ENCODE results near the gene ADD1. TPM values are rescaled to one million over a fixed set of nuclear protein-coding genes. Genes with fewer than 3 reads are reported as not detected.

ADD1 gene
- total and polyA plus RNA-seq, 9 donors: 165 to 216 (median 177) TPM

GRCh38 chr4:2822461-2823300, 21.0 kb upstream of the ADD1 start:
- no peak overlapping the region for H3K4me3 ChIP-seq (ENCODE audit: low read length)

GRCh38 chr4:2823301-2823670, 20.4 kb upstream of the ADD1 start:
- Histone ChIP-seq H3K4me3 (ENCODE audit: low read length) (no peak overlapping the region), H3K36me3 (ENCODE audit: control insufficient read depth, insufficient read depth, low read length) (peaks cover 66% of the 10 kb centered on the region), H3K27ac (ENCODE audit: low read length) (no peak overlapping the region), H3K9me3 (replicated peaks; ENCODE audit: control insufficient read depth, low read depth, low read length) (no peaks in the 10 kb centered on the region), H3K27me3 (ENCODE audit: control insufficient read depth, insufficient read depth, low read length) (no peaks in the 10 kb centered on the region), H3K4me1 (ENCODE audit: control insufficient read depth, insufficient read depth, low read length) (peaks cover 7% of the 10 kb centered on the region)
- no peak for DNase-seq
- 77% methylated on average over 1 of the region's 4 CpGs for WGBS (ENCODE audit: insufficient coverage)

More at GRCh38 chr4:2822461-2823300, 21.0 kb upstream of the ADD1 start:
- H3K36me3 ChIP-seq (ENCODE audit: control insufficient read depth, insufficient read depth, low read length): peaks cover 60% of the 10 kb centered on the region
- no peak overlapping the region for H3K27ac ChIP-seq (ENCODE audit: low read length)
- no peak for DNase-seq
- H3K4me1 ChIP-seq (ENCODE audit: control insufficient read depth, insufficient read depth, low read length): peaks cover 10% of the 10 kb centered on the region
- H3K9me3 ChIP-seq (replicated peaks; ENCODE audit: control insufficient read depth, low read depth, low read length): no peaks in the 10 kb centered on the region
- WGBS (ENCODE audit: insufficient coverage): 91% methylated on average over 23 of the region's 23 CpGs
- H3K27me3 ChIP-seq (ENCODE audit: control insufficient read depth, insufficient read depth, low read length): no peaks in the 10 kb centered on the region

DNA sequence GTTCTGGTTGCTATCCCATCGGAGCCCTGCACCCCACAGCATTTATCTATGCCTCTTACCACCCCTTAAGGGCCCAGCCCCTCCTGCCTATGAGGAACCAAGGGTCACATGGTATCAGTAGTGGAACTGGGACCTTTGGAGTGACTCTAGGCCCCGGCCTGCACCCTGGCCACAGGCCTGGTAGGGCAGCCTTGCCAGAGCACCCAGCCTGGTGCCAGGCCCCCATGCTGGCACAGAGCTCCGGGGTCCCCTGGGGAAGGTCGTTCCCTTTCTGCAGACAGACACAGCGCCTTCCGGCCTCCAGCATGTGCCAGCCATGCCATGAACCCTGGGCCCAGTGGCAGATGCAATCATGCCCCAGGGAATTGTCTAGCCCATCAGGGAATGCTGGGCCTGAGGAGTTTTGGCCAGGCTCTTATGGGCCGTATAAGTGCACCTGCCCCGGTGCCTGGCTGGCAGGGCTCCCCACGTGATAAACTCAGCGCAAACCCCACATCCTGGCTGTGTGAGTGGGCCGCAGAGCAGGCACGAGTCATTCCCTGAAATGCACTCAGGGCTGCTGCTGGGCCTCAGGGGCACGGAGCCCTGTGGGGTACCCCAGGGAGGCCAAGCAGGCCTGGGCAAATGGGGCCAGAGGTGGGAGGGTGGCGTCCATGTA, 19.8 kb upstream of the ADD1 start:
- H3K36me3 ChIP-seq (ENCODE audit: control insufficient read depth, insufficient read depth, low read length): peaks cover 71% of the 10 kb centered on the region
- H3K4me1 ChIP-seq (ENCODE audit: control insufficient read depth, insufficient read depth, low read length): peaks cover 4% of the 10 kb centered on the region
- no peak for DNase-seq
- 85% methylated on average over 12 of the region's 14 CpGs for WGBS (ENCODE audit: insufficient coverage)
- no peak overlapping the region for H3K27ac ChIP-seq (ENCODE audit: low read length)
- H3K9me3 ChIP-seq (replicated peaks; ENCODE audit: control insufficient read depth, low read depth, low read length): no peaks in the 10 kb centered on the region
- H3K4me3 ChIP-seq (ENCODE audit: low read length): no peak overlapping the region
- no peaks in the 10 kb centered on the region for H3K27me3 ChIP-seq (ENCODE audit: control insufficient read depth, insufficient read depth, low read length)

GRCh38 chr4:2824329-2824835, 19.3 kb upstream of the ADD1 start:
- DNase-seq: no peak
- Histone ChIP-seq H3K36me3 (ENCODE audit: control insufficient read depth, insufficient read depth, low read length) (peaks cover 76% of the 10 kb centered on the region), H3K4me3 (ENCODE audit: low read length) (no peak overlapping the region), H3K27ac (ENCODE audit: low read length) (no peak overlapping the region), H3K27me3 (ENCODE audit: control insufficient read depth, insufficient read depth, low read length) (no peaks in the 10 kb centered on the region), H3K9me3 (replicated peaks; ENCODE audit: control insufficient read depth, low read depth, low read length) (no peaks in the 10 kb centered on the region), H3K4me1 (ENCODE audit: control insufficient read depth, insufficient read depth, low read length) (peaks cover 2% of the 10 kb centered on the region)
- WGBS (ENCODE audit: insufficient coverage): 87% methylated on average over 16 of the region's 24 CpGs

DNA sequence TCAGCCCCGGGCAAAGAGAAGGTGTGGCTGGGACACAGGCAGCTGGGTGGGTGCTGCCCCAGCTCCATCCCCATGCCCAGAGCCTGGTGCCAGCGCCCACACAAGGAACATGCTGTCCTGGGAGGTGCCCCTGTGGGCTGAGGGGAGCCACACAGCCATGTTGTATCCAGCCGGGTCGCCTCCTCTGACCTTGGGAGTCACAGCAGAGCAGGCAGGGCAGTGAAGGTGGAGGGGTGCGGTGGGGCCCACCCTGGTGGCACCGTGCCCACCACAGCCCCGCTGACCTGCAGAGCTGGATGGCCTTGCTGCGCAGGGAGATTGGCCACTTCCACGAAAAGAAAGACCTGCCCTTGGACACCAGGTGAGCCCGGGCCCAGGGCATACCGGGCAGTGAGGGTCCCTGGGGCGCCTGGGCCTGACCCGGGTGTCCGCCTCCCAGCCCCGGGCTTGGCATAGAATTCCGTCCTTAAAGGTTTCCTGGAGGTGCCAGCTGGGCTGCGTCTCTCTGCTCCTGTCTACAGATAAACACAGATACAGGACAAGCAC, 18.7 kb upstream of the ADD1 start:
- Histone ChIP-seq H3K36me3 (ENCODE audit: control insufficient read depth, insufficient read depth, low read length) (peaks cover 80% of the 10 kb centered on the region), H3K27ac (ENCODE audit: low read length) (no peak overlapping the region), H3K27me3 (ENCODE audit: control insufficient read depth, insufficient read depth, low read length) (no peaks in the 10 kb centered on the region), H3K4me1 (ENCODE audit: control insufficient read depth, insufficient read depth, low read length) (no peaks in the 10 kb centered on the region), H3K9me3 (replicated peaks; ENCODE audit: control insufficient read depth, low read depth, low read length) (no peaks in the 10 kb centered on the region), H3K4me3 (ENCODE audit: low read length) (no peak overlapping the region)
- WGBS (ENCODE audit: insufficient coverage): 90% methylated on average over 15 of the region's 17 CpGs
- no peak for DNase-seq

DNA sequence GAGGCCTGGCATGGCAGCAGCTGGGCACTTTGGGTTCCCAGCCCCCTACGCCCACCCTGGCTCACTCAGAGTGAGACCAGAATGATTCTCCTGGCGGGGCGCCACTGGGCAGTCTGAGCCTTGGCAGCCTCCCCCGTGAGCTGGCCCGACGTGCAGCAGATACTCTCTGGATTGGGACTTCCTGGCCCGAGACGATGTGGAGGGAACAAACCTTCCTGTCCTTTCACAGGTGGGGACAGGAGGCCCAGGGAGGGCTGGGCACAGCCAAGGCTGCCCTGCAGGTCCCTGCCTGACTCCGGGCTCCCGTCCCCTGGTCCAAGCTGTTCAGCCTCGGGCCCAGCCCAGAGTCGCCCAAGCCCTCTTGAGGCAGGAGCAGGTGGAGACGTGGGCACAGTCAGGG, 17.9 kb upstream of the ADD1 start:
- Histone ChIP-seq H3K9me3 (replicated peaks; ENCODE audit: control insufficient read depth, low read depth, low read length) (no peaks in the 10 kb centered on the region), H3K4me3 (ENCODE audit: low read length) (no peak overlapping the region), H3K4me1 (ENCODE audit: control insufficient read depth, insufficient read depth, low read length) (no peaks in the 10 kb centered on the region), H3K27me3 (ENCODE audit: control insufficient read depth, insufficient read depth, low read length) (no peaks in the 10 kb centered on the region), H3K36me3 (ENCODE audit: control insufficient read depth, insufficient read depth, low read length) (peaks cover 82% of the 10 kb centered on the region), H3K27ac (ENCODE audit: low read length) (no peak overlapping the region)
- no peak for DNase-seq
- 74% methylated on average over 13 of the region's 13 CpGs for WGBS (ENCODE audit: insufficient coverage)

DNA sequence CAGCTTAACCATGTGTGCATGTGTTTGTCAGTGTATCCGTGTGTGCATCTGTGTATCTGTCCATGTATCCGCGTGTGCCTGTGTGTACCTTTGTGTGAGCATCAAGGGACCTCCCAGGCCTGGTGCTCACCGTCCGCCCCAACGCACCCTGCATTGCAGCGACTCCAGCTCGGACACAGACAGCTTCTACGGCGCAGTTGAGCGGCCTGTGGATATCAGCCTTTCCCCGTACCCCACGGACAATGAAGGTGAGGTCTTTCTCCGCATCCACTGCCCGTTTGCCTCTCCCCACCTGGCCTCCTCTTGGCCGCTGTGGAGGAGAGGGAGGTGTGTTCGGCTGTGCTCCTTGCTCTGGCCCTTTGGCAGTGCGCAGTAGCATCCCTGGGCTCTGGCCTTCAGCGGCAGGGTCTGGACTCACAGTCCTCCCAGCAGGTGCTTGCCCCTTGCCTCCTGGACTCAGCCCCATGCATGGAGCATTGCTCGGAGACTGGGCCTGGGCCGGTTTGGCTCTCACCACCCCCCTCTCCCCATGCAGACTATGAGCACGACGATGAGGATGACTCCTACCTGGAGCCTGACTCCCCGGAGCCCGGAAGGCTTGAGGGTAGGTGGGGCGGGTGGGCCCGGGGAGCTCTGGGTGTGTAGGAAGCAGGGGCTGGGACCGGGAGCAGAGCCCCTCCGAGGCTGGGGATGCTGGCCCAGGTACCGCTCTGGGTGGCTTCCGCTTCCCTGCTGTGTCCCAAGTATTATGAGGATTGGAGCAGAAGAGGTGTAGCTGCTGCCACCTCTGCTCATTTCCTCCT, 16.4 kb upstream of the ADD1 start:
- H3K36me3 ChIP-seq (ENCODE audit: control insufficient read depth, insufficient read depth, low read length): peaks cover 89% of the 10 kb centered on the region
- H3K27me3 ChIP-seq (ENCODE audit: control insufficient read depth, insufficient read depth, low read length): no peaks in the 10 kb centered on the region
- H3K27ac ChIP-seq (ENCODE audit: low read length): no peak overlapping the region
- DNase-seq: no peak
- H3K4me3 ChIP-seq (ENCODE audit: low read length): no peak overlapping the region
- H3K9me3 ChIP-seq (replicated peaks; ENCODE audit: control insufficient read depth, low read depth, low read length): no peaks in the 10 kb centered on the region
- H3K4me1 ChIP-seq (ENCODE audit: control insufficient read depth, insufficient read depth, low read length): no peaks in the 10 kb centered on the region
- WGBS (ENCODE audit: insufficient coverage): 86% methylated on average over 26 of the region's 31 CpGs

GRCh38 chr4:2827874-2828751, 15.5 kb upstream of the ADD1 start:
- no peaks in the 10 kb centered on the region for H3K27me3 ChIP-seq (ENCODE audit: control insufficient read depth, insufficient read depth, low read length)
- 81% methylated on average over 17 of the region's 24 CpGs for WGBS (ENCODE audit: insufficient coverage)

GRCh38 chr4:2828758-2829181, 14.9 kb upstream of the ADD1 start:
- Histone ChIP-seq H3K27me3 (ENCODE audit: control insufficient read depth, insufficient read depth, low read length) (no peaks in the 10 kb centered on the region), H3K4me1 (ENCODE audit: control insufficient read depth, insufficient read depth, low read length) (peaks cover under 1% of the 10 kb centered on the region), H3K27ac (ENCODE audit: low read length) (no peak overlapping the region), H3K9me3 (replicated peaks; ENCODE audit: control insufficient read depth, low read depth, low read length) (no peaks in the 10 kb centered on the region), H3K36me3 (ENCODE audit: control insufficient read depth, insufficient read depth, low read length) (peaks cover 88% of the 10 kb centered on the region), H3K4me3 (ENCODE audit: low read length) (no peak overlapping the region)
- no peak for DNase-seq
- 85% methylated on average over 14 of the region's 17 CpGs for WGBS (ENCODE audit: insufficient coverage)

More at GRCh38 chr4:2827874-2828751, 15.5 kb upstream of the ADD1 start:
- H3K4me3 ChIP-seq (ENCODE audit: low read length): no peak overlapping the region
- no peaks in the 10 kb centered on the region for H3K4me1 ChIP-seq (ENCODE audit: control insufficient read depth, insufficient read depth, low read length)
- no peak for DNase-seq
- H3K36me3 ChIP-seq (ENCODE audit: control insufficient read depth, insufficient read depth, low read length): peaks cover 88% of the 10 kb centered on the region
- no peak overlapping the region for H3K27ac ChIP-seq (ENCODE audit: low read length)
- no peaks in the 10 kb centered on the region for H3K9me3 ChIP-seq (replicated peaks; ENCODE audit: control insufficient read depth, low read depth, low read length)

Measured in muscle of leg (tissue), 11 donors.